Stimulated activated CD8-positive, alpha-beta memory T cell treated with anti-CD3 and anti-CD28 coated beads, Interleukin-2, amount 100 ng/mL, for 1 hour (primary cell): ENCODE data around the gene COMMD7.
"Not testable (repeated sequence)": the region's sequence is repeated elsewhere in the genome, so short reads cannot be mapped to it uniquely, and the experiment has no call there.

Source experiments
- DNase-seq, 2 donors: peaks; one replicate each; pipeline ENCODE4 v3.0.0-alpha.2; 2020; ENCODE audit warnings: low read depth in 2 of 2

COMMD7 gene

DNA sequence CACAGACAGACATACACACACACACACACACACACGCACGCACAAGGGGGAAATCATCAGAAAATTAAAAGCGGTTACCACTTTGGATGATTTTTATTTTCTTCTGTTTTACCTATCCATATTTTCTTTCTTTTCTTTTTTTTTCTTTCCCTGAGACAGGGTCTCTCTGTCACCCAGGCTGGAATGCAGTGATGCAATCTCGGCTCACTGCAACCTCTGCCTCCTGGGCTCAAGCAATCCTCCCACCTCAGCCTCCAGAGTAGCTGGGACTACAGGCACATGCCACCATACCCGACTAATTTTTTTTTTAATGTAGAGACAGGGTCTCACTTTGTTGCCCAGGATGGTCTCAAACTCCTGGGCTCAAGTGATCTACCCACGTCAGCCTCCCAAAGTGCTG, 14.8 kb downstream of the COMMD7 start:
- DNase-seq, result not testable (repeated sequence)

DNA sequence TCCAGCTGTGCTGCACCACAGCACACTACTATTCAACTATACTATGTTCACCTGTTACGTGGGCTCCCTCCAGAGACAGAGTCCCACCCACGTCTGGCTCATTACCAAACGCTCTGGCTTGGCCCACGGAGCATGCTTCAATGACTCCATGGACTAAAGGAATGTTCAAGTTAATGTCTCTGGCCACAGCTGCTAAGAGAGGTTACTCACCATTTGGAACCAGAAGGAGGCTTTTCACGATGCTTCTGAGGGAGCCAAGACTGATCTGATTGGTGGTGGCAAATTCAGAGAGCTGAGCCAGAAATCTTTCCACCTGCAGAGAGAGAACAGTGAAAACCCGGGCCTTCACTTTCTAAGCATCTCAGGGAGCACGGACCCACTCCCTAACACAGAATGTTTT, 15.6 kb downstream of the COMMD7 start:
- DNase-seq, result no peak

DNA sequence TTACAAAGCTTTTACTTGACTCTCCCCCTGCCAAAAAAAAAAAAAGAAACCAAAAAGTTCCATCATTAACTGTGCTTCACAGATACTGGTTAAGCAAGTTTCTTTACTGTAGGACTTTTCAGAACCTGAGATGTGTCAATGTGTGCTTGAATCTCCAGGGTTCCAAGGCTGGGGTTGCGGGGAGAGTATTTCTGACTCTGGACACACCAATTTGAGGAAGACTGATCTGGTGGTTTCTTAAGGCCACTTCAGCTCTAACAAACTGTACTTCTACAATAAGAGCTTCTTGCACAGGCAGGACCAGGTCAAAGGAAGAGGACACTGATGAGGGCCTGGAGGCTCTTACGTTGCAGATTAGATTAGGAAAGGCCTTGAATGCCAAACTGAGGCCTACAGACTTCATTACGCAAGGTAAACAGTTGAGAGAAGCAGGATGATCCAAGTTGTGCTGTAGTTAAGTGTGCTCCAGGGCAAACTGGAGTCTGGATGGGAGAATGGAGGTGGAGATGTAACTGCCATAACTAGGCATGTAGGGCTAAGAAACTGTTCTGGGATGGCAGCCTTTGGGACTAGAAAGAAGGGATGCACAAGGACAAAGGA, 24.4 kb downstream of the COMMD7 start:
- no peak for DNase-seq

DNA sequence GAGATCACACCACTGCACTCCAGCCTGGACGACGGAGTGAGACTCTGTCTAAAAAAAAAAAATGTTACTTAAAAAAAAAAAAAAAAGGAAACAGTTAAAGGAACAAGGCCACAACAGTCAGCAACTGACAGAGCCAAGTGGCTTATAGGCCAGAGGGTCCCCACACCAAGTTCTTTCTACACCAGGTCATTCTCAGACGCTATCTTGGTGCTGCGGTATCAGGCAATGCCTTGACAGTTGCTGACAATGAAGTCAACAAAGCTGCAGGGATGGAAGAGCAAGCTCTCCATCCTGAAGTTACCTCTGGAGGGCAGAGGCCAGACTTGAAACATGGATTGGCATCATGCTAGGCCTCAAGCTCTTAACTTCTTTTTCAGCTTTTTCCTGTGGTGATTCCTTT, 31.9 kb downstream of the COMMD7 start:
- DNase-seq, result no peak

DNA sequence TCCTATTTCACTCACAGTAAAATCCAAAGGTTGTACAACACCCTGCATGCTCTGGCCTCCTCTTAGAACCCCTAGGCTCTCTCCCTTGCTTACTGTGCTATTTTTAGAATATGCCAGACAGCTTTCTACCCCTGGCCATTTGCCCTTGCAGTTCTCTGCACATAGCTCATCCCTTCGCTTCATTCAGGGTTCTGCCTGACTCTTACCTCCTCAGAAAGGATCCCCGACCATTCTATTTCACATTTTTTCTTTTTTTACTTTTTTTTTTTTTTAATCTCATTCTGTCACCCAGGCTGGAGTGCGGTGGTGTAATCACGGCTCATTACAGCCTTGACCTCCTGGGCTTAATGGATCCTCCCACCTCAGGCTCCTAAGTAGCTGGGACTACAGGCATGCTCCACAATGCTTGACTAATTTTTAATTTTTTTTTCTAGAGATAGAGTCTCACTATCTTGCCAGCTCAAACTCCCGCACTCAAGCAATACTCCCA, 33.6 kb downstream of the COMMD7 start:
- no peak for DNase-seq

DNA sequence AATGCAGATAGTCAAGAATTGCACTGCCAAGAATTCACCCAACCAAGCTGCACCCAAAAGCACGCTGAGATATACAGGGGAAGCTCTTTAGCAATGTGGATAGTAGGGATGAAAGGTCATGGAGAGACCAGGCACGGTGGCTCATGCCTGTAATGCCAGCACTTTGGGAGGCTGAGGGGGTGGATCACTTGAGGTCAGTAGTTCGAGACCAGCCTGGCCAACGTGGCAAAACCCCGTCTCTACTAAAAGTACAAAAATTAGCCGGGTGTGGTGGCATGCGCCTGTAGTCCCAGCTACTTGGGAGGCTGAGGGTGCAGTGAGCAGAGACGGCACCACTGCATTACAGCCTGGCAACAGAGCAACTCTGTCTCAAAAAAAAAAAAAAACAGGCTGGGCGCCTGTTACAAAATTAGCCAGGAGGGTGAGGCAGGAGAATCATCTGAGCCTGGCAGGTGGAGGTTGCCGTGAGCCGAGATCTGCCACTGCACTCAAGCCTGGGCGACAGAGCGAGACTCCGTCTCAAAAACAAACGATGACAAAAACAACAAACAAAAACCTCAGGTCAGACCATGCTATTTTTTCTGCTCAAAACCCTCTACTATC, 34.1 kb downstream of the COMMD7 start:
- DNase-seq, result not testable (repeated sequence)

DNA sequence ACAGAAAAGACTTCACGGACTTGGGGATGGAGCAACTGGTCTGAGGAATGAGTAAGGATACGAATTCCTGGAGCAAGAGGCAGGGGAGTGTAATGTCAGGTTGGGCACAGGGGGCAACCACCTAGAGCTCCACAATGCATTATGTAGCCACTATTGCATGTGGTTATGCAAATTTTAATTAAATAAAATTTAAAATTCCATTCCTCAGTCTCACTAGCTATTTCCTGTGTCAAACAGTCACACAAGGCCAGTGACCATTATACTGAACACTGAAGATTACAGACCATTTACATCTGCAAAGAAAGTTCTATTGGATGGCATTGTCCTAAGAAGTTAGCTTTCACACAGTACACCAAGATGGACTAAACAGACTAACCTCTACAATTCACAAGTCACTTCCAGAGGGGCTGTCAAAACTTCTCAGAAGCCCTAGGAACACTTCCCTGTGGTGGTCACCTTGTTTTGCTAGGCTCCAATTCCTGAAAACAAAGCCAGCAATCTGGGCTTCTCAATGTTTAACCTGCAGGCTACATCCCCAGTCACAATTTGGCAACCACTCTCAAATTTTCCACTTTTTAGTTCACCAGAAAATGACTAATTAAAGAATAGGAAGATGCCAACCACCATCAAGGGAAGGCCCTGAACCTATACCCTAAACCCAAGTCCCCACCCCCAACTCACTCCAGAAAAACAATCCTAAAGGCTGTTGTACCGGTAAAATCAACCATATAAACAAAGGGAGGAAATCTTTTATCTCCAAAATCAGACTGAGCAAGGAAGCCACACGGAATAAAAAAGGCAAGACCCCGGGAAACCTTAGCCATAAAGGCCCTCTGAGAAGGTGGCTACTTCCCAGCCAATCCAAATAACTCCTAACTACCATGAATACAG, 35.3 kb downstream of the COMMD7 start:
- DNase-seq, result no peak

DNA sequence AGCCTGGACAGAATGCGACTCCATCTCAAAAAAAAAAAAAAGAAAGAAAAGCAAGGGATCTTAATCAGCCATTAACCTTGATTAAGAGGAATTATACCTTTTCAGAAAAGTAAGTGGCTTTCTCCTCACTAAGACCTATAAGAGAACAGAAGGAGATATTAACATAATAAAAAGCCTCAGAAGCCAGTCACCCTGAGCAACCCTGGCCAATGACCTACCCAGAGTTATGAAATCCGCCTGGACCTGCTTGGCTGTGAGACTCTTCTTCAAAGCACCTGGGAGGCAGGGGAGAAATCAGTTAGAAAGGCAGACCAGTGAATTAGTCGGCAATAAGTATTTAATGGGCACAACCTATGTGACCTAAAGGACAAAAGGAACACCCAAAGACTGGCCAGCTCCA, 36.8 kb downstream of the COMMD7 start:
- no peak for DNase-seq

DNA sequence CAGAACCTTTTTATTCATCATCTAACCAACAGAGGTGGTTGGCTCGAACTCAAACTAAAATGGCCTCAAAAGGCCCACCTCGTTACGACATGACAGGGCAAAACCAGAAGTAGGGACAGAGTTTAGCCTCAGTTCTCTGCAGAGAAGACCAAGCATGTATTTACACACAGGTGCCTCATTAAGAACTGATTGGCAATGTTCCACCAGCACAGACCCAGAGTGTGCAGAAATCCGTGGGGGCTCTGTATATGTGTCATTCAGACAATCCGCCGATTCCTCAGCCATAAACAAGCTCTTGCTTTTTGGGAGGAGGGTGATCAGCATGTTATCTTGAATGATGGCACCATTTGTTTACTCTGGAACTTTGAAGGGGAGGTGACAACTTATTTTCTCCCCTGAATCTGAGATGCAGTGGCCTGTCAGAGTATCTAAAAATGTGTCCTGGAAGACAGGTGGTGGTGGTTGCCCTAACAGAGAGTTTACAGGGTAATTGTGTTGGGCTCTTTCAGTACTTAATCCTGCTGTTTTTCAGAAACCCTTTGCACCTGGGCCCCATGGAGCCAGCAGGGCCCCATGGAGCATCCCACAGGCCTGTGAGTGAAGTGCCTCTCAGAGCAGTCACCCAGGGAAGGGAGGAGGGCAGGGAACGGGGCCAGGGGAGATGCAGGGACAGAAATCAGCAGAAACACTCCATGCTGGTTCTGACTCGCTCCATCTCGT, 40.4 kb downstream of the COMMD7 start:
- DNase-seq, result no peak

DNA sequence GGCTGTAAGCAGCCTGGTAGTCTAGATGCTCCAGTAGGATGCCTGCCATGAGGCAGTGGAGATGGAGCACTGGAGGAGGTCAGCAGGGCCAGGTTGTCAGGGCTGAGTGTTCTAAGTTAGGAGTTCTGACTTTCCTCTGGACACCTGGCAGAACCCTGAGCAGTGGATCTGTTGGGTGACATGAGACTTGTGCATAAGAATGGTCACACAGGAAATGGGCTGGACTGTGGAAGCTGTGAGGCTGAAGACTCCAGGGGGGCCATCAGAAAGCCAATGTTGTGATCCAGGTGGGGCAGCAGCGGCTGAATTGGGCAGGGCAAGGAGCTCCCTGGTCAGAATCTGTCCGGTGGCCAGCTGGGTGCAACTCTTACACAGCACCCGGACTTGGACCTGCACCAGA, 45.7 kb downstream of the COMMD7 start:
- DNase-seq, result no peak

DNA sequence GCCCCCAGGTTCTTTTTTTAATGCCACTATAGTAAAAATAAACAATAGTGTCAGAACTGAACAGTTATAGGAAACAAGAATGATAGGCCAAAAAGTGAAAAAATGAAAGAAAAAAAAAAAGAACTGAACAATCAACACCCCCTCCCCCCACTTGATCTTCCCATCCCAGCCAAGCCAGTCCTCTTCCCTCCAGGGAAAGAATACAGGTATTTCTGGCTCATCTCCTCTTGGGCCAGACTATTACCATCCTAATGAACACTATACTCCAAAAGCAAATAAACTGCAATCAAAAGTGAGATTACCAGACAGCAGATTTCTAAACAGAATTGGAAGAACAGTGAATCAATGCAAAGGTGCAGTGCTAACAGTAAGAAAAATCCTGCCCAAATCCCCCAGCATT, 48.2 kb downstream of the COMMD7 start:
- no peak for DNase-seq

DNA sequence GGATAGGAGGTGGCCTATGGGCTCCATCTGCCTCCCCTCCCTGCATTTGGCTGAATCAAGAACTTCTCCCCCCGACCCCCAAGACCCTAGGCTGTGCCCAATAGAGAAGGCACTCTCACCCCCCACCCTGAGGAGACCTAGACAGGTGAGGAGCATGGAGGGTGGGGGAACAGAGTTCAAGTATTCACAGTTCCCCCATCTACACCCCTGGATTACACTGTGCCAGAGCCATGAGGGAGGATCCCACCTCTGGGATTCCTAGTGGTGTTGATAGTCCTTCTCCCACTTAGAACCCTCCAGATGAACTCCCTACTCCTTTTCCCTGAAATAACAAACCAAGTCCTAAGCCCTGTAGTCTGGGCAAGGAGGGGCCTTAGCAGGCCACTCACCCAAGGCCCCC, 54.3 kb downstream of the COMMD7 start:
- DNase-seq, result not testable (repeated sequence)

DNA sequence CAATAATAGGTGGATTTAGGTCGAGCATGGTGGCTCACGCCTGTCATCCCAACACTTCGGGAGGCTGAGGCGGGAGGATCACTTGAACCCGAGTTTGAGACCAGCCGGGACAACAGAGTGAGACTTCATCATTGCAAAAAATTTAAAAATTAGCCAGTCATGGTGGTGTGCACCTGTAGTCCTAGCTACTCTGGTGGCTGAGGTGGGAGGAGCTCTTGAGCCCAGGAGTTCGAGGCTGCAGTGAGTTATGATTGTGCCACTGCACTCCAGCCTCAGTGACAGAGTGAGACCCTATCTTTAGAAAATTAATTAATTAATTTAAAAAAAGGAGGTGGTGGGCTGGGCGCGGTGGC, 56.1 kb downstream of the COMMD7 start:
- DNase-seq, result no peak

DNA sequence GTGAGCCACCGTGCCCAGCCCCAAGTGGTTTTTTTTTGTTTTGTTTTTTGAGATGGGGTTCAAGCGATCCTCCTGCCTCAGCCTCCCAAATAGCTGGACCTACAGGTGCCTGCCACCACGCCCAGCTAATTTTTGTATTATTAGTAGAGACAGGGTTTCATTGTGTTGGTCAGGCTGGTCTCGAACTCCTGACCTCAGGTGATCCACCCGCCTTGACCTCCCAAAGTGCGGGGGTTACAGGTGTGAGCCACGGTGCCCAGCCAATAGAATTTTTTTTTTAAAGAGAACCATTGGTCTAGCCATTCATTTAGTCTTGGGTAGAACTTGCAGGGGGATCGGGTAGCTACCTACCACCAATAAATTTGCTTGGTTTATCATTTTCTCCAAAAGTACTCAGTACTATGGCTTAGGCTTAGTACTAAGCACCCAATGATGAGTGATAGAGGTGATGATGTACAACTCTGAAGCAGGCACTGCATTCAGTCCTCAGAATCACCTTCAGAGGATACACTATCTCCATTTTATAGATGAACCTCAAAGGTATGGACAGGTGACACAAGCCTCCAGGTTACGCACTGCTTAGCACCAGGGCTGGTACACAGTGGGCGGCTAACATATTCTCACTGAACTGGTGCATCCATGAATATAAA, 56.6 kb downstream of the COMMD7 start:
- no peak for DNase-seq

DNA sequence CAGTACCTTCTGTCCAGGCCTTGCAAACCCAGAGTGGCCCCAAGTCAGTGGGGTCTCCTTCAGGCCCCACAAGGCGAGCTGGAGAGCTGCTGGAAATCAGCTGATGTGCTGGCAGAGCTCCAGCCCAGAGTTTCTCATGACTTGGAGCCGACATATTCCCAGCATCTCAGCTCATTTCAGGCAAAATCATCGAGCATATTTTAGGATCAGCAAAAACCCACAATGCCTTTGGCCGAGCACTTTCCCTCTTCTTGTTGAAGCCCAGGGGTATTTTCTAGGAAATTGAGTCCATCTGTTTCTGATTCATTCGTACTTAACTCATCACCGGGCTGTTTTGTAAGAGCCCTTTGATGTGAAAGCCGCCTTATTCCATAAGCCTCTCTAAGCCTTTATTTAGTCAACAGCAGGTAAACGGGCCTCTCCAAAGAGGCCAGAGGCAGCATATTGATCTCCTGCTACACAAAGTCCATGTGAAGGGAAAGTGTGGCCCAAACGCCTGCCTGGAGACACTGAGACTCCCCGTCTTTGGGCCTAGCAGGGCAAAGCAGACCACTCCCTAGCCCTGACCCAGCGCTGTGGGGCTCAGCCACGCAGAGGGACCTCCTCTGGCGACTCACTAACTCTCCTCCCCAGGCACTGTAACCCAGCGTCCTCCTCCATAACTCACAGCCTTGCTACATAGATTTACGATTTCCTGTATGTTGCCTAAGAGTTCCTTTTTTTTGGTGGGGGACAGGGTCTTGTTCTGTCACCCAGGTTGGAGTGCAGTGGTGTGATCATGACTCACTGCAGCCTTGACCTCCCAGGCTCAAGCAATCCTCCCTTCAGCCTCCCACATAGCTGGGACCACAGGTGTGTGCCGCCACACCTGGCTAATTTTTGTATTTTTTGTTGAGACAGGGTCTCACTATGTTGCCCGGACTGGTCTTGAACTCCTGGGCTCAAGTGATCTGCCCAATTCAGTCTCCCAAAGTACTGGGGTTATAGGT, 57.4 kb downstream of the COMMD7 start:
- DNase-seq, result no peak

DNA sequence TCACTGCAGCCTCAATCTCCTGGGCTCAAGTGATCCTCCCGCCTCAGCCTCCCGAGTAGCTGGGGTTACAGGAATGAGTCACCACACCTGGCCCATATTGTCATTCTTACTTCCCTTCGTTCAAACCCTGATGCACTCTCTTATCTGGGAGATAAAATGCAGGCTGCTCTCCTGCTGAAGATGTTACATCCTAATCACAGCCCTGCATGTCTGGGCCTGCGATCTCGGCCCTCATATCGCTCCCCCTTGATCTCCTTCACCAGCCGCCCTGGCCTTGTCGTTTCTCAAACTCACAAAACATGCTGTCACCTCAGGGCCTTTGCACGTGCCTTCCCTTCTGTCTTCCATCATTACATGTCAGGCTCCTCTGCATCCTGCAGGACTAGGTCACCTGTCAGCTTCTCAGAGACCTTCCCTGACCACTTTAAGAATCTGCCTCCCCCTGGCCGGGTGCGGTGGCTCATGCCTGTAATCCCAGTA, 60.7 kb downstream of the COMMD7 start:
- DNase-seq, result no peak

DNA sequence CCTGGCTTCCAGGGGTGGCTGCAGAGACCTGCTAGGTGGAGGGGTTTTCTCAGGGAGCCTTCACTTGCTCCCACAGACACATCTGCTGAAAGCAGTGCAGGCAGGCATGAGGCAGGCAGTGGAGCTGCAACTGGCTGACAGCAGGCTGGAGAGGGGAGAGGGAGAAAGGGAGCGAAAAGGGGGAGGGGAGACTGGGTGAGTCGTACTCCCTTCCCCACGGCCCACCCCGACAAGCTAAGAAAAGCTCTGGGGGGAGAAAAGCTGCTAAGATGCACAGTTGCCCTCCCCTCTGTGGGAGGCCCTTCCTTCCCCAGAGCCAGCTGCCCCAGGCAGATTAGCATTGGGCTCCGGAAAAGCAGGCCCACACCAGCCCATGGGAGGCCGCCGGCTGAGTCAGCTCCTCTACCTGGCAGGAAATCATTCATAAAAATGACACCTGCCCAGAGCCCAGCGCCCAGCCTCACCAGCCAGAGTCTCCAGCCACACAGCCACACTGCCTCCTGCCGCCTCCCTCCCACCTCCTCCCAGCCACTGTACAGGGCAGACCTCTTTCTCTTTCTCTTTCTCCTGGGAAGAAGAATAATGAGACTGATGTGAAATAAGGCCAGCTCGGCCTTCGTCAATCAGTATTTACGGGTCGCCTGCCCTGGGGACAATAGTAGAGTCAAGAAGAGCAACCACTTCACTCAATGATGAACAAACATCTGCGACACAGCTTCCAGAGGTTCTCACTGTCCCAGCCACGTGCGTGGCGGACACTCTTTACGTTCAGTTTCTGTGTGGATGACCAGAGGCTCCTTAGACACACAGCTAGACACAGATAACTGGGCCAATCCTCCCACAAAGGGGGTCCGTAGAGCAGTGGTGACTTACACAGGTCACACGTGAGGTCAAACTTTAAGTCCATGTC, 61.8 kb downstream of the COMMD7 start:
- no peak for DNase-seq

DNA sequence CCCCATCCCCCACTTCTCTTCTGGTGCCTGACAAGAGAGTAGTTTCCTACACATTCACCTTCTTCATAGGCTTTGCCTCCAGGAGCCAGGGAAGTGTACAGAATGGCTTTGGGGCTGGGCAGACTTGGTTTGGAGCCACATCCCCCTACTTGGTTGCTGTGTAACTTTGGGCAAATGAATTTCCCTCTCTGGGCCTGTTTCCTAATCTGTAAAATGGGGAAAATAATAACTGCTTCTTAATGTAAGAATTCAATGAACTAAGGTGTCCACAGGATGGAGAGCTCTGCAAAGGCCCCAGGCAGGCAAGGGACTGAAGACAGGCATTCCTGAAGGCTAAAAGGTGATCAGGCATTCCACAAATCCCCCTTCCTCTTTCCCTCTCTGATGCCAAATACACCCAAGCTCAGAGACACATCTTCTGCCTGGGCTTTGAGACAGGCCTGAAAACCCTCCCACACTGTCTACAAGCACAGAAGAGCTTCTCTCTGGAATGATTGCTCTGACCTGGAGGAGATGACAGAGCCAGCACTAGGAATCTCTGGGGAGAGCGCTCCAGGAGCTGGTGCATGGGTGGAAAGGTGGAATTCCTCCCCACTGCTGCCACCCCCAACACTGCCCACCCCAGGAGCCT, 62.6 kb downstream of the COMMD7 start:
- DNase-seq, result no peak

DNA sequence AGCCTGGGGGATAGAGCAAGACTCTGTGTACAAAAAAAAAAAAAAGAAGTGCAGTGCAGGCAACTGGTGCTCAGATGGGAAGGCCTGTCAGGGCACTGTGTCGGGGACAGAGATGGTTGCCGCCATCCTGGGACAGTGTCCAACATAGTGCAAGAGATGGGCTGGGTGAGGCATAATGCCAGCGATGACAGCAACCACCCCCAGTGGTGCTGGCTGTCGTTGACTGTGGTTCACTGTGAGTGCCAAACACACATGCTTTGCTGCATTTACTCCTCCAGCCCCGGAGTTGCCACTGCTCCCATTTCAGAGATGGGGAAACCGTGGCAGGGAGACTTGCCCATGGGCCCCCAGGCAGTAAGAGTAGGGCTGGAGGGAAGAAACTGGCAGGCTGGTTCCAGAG, 64.3 kb downstream of the COMMD7 start:
- DNase-seq, result no peak
